IPS-18a (cell line): ENCODE measurements around the gene PEX11G.
"Not testable (repeated sequence)": the region's sequence is repeated elsewhere in the genome, so short reads cannot be mapped to it uniquely, and the experiment has no call there.

Experiments
- H3K27ac ChIP-seq: one replicate; pipeline ENCODE4 v1.5.1; 2013; ENCODE audit warnings: low read length
- H3K27me3 ChIP-seq: one replicate; pipeline ENCODE4 v1.6.1; 2013; ENCODE audit warnings: mild to moderate bottlenecking, low read length; ENCODE audit not compliant: control insufficient read depth, insufficient read depth
- H3K36me3 ChIP-seq: one replicate; pipeline ENCODE4 v1.6.1; 2013; ENCODE audit warnings: low read depth, low read length; ENCODE audit not compliant: control insufficient read depth
- H3K4me1 ChIP-seq: one replicate; pipeline ENCODE4 v1.6.1; 2013; ENCODE audit warnings: low read depth, low read length; ENCODE audit not compliant: control insufficient read depth
- H3K4me3 ChIP-seq: one replicate; pipeline ENCODE4 v1.5.1; 2013; ENCODE audit warnings: low read length
- H3K9ac ChIP-seq: one replicate; pipeline ENCODE4 v1.6.1; 2013; ENCODE audit warnings: mild to moderate bottlenecking, low read length, moderate library complexity
- H3K9me3 ChIP-seq: one replicate; pipeline ENCODE4 v1.6.1; 2013; ENCODE audit warnings: low read depth, low read length; ENCODE audit not compliant: control insufficient read depth

The PEX11G gene

DNA sequence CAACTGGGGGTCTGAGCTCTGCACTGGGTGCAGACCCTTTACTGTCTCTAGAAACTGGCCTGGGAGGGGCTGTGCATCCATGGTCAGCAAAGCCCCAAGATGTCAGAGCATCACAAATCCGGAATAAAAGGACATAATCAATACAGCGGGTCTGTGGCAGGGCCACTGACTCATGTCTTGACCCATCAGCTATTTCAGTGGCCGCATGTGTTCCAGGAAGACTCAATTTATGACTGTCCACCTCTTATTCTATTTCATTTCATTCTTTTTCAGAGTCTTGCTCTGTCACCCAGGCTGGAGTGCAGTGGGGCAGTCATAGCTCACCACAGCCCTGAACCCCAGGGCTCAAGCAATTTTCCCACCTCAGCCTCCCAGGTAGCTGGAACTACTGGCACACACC is 53.2 kb downstream of the PEX11G start:
- no peak overlapping the region for H3K9ac ChIP-seq
- no peaks in the 10 kb centered on the region for H3K27me3 ChIP-seq
- H3K4me3 ChIP-seq, result no peak overlapping the region
- H3K36me3 ChIP-seq, result peaks cover 4% of the 10 kb centered on the region
- H3K4me1 ChIP-seq, result no peaks in the 10 kb centered on the region
- no peak overlapping the region for H3K27ac ChIP-seq
- H3K9me3 ChIP-seq, result no peaks in the 10 kb centered on the region

- Histone ChIP-seq H3K9ac (no peak overlapping the region), H3K4me1 (no peaks in the 10 kb centered on the region), H3K27me3 (no peaks in the 10 kb centered on the region), H3K36me3 (no peaks in the 10 kb centered on the region), H3K27ac (no peak overlapping the region), H3K9me3 (no peaks in the 10 kb centered on the region), H3K4me3 (no peak overlapping the region)
Observed at GRCh38 chr19:7434391-7434790, 54.4 kb downstream of the PEX11G start.

- H3K27ac ChIP-seq, H3K9ac ChIP-seq, H3K9me3 ChIP-seq, H3K4me1 ChIP-seq, H3K4me3 ChIP-seq, H3K27me3 ChIP-seq, H3K36me3 ChIP-seq: not testable (repeated sequence)
Observed at GRCh38 chr19:7433456-7433855, 55.4 kb downstream of the PEX11G start.

DNA sequence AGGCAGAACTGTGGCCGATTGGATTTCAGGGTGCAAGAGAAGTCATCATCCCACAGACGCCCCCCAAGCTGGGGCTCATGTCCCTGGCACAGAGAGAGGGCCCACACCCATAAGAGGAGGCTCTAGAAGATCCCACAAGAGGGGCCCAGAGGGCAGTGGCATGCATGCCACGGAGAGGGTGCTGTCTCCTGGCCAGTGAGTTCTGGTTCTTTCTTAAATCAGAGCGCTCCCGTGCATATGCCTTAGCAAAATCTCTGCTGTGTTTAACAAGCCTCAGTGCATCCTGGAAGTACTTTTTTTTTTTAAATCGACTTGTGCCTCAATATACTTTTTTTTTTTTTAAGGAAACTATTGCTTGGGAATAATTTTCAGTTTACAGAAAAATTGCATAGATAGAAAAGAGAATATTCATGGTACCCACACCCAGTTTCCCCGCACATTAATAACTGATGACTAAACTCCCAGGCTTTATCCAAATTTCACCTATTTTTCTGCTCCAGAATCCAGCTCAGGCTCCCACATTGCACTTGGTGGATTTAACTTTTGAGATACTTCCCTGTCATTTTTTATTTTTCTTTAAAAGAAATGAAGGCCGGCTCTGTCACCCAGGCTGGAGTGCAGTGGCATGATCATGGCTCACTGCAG is 59.1 kb downstream of the PEX11G start:
- H3K4me1 ChIP-seq, result no peaks in the 10 kb centered on the region
- H3K4me3 ChIP-seq, result no peak overlapping the region
- H3K36me3 ChIP-seq, result no peaks in the 10 kb centered on the region

DNA sequence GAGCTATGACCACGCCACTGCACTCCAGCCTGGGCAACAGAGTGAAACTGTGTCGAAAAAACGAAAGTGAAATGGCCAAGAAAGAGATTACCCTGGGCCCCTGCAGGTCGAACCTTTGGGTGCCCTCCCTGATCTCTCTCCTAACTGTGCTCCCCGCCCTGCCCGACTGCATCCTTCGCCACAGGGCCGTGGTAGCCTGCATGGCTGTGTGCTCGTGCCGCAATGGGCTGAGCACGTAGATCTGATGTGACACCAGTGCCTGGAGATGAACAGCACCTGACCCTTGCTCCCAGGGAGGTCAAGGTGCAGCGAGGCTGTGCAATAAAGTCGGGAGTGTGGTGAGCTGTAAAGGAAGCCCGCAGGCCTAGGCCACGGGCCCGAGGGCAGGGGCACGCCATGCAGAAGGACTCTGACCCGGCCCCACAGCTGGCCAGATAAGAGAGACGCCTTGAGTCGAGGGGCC is 60.2 kb downstream of the PEX11G start:
- H3K27me3 ChIP-seq, result no peaks in the 10 kb centered on the region
- H3K36me3 ChIP-seq, result no peaks in the 10 kb centered on the region
- no peak overlapping the region for H3K4me3 ChIP-seq
- H3K9me3 ChIP-seq, result no peaks in the 10 kb centered on the region
- no peak overlapping the region for H3K27ac ChIP-seq
- H3K4me1 ChIP-seq, result no peaks in the 10 kb centered on the region
- no peak overlapping the region for H3K9ac ChIP-seq

More for the DNA sequence above, 59.1 kb downstream of the PEX11G start:
- Histone ChIP-seq H3K9me3 (no peaks in the 10 kb centered on the region), H3K27ac (no peak overlapping the region), H3K9ac (no peak overlapping the region), H3K27me3 (no peaks in the 10 kb centered on the region)

DNA sequence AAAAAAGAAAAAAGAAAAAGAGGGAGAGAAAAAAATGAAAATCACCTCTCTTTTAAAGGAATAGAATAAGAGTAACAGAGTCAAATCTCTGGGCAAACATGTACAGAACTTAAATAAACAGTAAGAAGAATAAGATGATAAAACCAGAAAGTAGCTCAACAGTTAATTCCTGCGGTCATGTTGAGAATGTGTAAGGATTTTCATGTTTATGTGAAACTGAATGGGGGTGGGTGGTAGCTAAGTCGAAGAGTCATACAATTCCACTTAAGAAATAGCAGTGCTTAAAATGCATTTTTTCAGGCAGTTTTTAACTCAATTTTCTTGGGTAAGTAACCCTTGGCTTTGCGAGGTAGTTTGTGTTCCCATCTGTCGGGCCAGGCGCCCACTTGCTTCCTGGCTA is 60.9 kb downstream of the PEX11G start:
- no peaks in the 10 kb centered on the region for H3K4me1 ChIP-seq

DNA sequence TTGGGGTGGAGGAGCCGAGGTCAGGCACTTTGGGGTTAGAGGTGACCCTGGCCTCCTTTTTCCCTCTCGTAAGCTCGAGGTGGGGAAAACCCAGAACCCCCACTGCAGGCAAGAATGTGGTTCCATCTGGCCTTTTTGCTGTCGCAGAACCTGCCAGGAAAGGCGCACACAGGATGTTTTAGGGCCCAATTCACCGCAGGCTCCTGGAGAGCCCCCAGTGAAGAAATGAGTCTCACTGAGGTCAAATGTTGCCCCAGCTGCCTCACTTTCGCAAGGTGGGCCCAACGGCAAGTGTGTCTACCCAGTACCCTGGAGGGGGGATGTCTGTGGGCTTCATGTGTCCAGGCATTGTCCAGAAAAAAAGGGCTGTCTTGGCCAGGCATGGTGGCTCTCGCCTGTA is 61.8 kb downstream of the PEX11G start:
- Histone ChIP-seq H3K36me3 (no peaks in the 10 kb centered on the region), H3K9me3 (no peaks in the 10 kb centered on the region), H3K4me1 (no peaks in the 10 kb centered on the region), H3K27me3 (no peaks in the 10 kb centered on the region), H3K9ac (no peak overlapping the region), H3K27ac (no peak overlapping the region), H3K4me3 (no peak overlapping the region)

More for the DNA sequence above, 60.9 kb downstream of the PEX11G start:
- no peak overlapping the region for H3K4me3 ChIP-seq
- H3K27ac ChIP-seq, result no peak overlapping the region
- H3K9ac ChIP-seq, result no peak overlapping the region
- no peaks in the 10 kb centered on the region for H3K9me3 ChIP-seq
- H3K36me3 ChIP-seq, result no peaks in the 10 kb centered on the region
- no peaks in the 10 kb centered on the region for H3K27me3 ChIP-seq
